Sigmoid colon (tissue), 4 donors: ENCODE results near the gene TMEM61.

Experiments
- EP300 ChIP-seq, 4 donors: sonication (generic); formaldehyde crosslinking; IDR thresholded peaks; one replicate each; pipeline ENCODE4 v1.6.1; 2017; ENCODE audit warnings: antibody characterized with exemption in 4 of 4
- POLR2A ChIP-seq, 2 donors: fragments of 450-650 bp; IDR thresholded peaks; one replicate each; pipeline ENCODE4 v1.6.1; 2016; ENCODE audit warnings: antibody characterized with exemption in 2 of 2, mild to moderate bottlenecking in 2 of 2, moderate library complexity in 2 of 2
- POLR2AphosphoS5 ChIP-seq, 4 donors: sonication (generic); formaldehyde crosslinking; IDR thresholded peaks; one replicate each; pipeline ENCODE4 v1.6.1; 2017; ENCODE audit warnings: antibody characterized with exemption in 4 of 4
- TF ChIP-seq, protein P1 (sequence below), 4 experiments: fragments of 450-650 bp in 3 of 4; fragments of 200-600 bp in 1 of 4; IDR thresholded peaks; one replicate each; pipeline ENCODE4 v1.5.1; 2016 to 2019; ENCODE audit warnings: antibody characterized with exemption in 4 of 4, mild to moderate bottlenecking in 3 of 4, moderate library complexity in 2 of 4

GRCh38 chr1:55040933-55041494 lies 60.6 kb downstream of the TMEM61 start:
- TF ChIP-seq, protein P1, sequence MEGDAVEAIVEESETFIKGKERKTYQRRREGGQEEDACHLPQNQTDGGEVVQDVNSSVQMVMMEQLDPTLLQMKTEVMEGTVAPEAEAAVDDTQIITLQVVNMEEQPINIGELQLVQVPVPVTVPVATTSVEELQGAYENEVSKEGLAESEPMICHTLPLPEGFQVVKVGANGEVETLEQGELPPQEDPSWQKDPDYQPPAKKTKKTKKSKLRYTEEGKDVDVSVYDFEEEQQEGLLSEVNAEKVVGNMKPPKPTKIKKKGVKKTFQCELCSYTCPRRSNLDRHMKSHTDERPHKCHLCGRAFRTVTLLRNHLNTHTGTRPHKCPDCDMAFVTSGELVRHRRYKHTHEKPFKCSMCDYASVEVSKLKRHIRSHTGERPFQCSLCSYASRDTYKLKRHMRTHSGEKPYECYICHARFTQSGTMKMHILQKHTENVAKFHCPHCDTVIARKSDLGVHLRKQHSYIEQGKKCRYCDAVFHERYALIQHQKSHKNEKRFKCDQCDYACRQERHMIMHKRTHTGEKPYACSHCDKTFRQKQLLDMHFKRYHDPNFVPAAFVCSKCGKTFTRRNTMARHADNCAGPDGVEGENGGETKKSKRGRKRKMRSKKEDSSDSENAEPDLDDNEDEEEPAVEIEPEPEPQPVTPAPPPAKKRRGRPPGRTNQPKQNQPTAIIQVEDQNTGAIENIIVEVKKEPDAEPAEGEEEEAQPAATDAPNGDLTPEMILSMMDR (IDR thresholded peaks at IDR 0.05): no peak
- TF ChIP-seq POLR2A (IDR thresholded peaks at IDR 0.05) (no peak), EP300 (IDR thresholded peaks at IDR 0.05) (no peak), POLR2AphosphoS5 (IDR thresholded peaks at IDR 0.05) (no peak)
